Pancreas (tissue), 10 donors: ENCODE results near the gene COG4. TPM values are rescaled to one million over a fixed set of nuclear protein-coding genes. Genes with fewer than 3 reads are reported as not detected.
"Not testable (repeated sequence)": the region's sequence is repeated elsewhere in the genome, so short reads cannot be mapped to it uniquely, and the experiment has no call there.

ENCODE experiments used
- ATAC-seq, 4 donors: fragments of 200-7000 bp; cut with Tn5 transposase; one replicate each; pipeline versions ENCODE4 v1.8.0 to v1.9.1; 2020; ENCODE audit warnings: mild to moderate bottlenecking in 4 of 4, moderate library complexity in 4 of 4
- DNase-seq, 6 donors: peaks; one replicate each; pipeline ENCODE4 v3.0.0-alpha.2; 2020
- FAIRE-seq: peaks from 2 replicates; lab custom pipeline; 2012; peaks lifted over from hg19 to GRCh38; lab: Jason Lieb, UNC
- H3K27ac ChIP-seq, 4 donors: fragments of 200-600 bp; sonication (generic); 1 replicate in 3 of 4; 2 replicates in 1 of 4; pipeline versions ENCODE4 v1.5.0 to v1.8.0; 2020
- H3K27me3 ChIP-seq, 4 donors: fragments of 200-600 bp; one replicate each; pipeline ENCODE4 v1.8.0; 2021
- H3K36me3 ChIP-seq, 3 donors: fragments of 200-600 bp; sonication (generic) in 1 of 3; one replicate each; pipeline versions ENCODE4 v1.5.0 to v1.8.0; 2020 to 2021
- H3K4me1 ChIP-seq, 3 donors: fragments of 200-600 bp; one replicate each; pipeline ENCODE4 v1.8.0; 2021
- H3K4me3 ChIP-seq, 4 donors: fragments of 200-600 bp; sonication (generic) in 2 of 4; one replicate each; pipeline versions ENCODE4 v1.5.0 to v1.8.0; 2020 to 2021
- H3K9me3 ChIP-seq, 4 donors: fragments of 200-600 bp; one replicate each; pipeline ENCODE4 v1.8.0; 2021
- CTCF ChIP-seq, 4 donors: fragments of 200-600 bp; sonication (generic) in 3 of 4; IDR thresholded peaks; one replicate each; pipeline versions ENCODE4 v1.5.0 to v1.8.0; 2021; ENCODE audit warnings: antibody characterized with exemption in 4 of 4
- WGBS, 2 donors: extraction: QIAGEN DNeasy Blood & Tissue Kit; methylation state at CpG; one replicate each; pipeline ENCODE4 v1.1.7; 2013; 5-methylcytosine and 5-hydroxymethylcytosine counted together
- intact Hi-C, 3 donors: fragments of 100-400 bp; cut with DNase I; formaldehyde crosslinking; loops; one replicate each; pipeline versions ENCODE4 v1.11.1 to v1.14.2; 2022
- polyA plus RNA-seq, 2 donors: library from polyadenylated mRNA; stranded (reverse); fragments of 200-250 nt; gene quantifications; one replicate each; pipeline ENCODE4 v1.2.3, GENCODE V29; 2013
- total RNA-seq, 6 donors: library from RNA; stranded (reverse); fragmentation: NEBNext Ultra II Directional in 4 of 6; extraction: Animal tissue kit (Norgen Biotek cat#: 25700) in 4 of 6; gene quantifications; one replicate each; pipeline versions ENCODE4 v1.2.1 to v1.2.4, GENCODE V29; 2021 to 2023
- donor health status: healthy with polysubstance abuse.
- donor health status: DM: no; HTN: no; CAD: no; lungs with moderate emphysema.
- donor health status: DM: no; HTN: no; CAD: no.
- donor health status: control.
- donor health status: control.
- donor health status: Bipolar disorder and iron deficiency.
- donor health status: DM: yes; HTN: yes; CAD: no.
- donor health status: DM: no; HTN: no; CAD: no.
- donor health status: DM: no; HTN: no; CAD: no.
- donor health status: DM: yes; HTN: yes; CAD: no.

The COG4 gene
- total and polyA plus RNA-seq, 8 donors = 12.3 to 56.4 (median 19.3) TPM

- H3K36me3 ChIP-seq = peaks cover 0 to 77% (median 61%) of the 10 kb centered on the region in 3 donors
- H3K4me3 ChIP-seq = no peak overlapping the region
- no peak for TF ChIP-seq CTCF (IDR thresholded peaks at IDR 0.05)
- H3K4me1 ChIP-seq = no peaks in the 10 kb centered on the region
- no peaks in the 10 kb centered on the region for H3K27me3 ChIP-seq
- DNase-seq (no peak), ATAC-seq (no peak), FAIRE-seq (no peak)
- no peaks in the 10 kb centered on the region for H3K9me3 ChIP-seq
- intact Hi-C loops = no loop called here
- no peak overlapping the region for H3K27ac ChIP-seq
- 0 to 59% methylated on average over 1 of the region's 1 CpG for WGBS, 2 donors
Observed at GRCh38 chr16:70550082-70550481, 26.7 kb upstream of the COG4 start.

- Histone ChIP-seq H3K9me3 (no peaks in the 10 kb centered on the region), H3K27ac (no peak overlapping the region), H3K4me1 (no peaks in the 10 kb centered on the region), H3K36me3 (peaks cover 0 to 79% (median 60%) of the 10 kb centered on the region in 3 donors), H3K27me3 (no peaks in the 10 kb centered on the region), H3K4me3 (no peak overlapping the region)
- ATAC-seq (no peak), FAIRE-seq (no peak), DNase-seq (no peak)
- intact Hi-C loops = no loop called here
- WGBS, 2 donors = 77 to 83% methylated on average over 2 of the region's 2 CpGs
- no peak for TF ChIP-seq CTCF (IDR thresholded peaks at IDR 0.05)
Observed at GRCh38 chr16:70548936-70549335, 25.6 kb upstream of the COG4 start.

GRCh38 chr16:70544548-70544947 lies 21.2 kb upstream of the COG4 start:
- H3K27ac ChIP-seq = no peak overlapping the region
- FAIRE-seq (no peak), ATAC-seq (no peak), DNase-seq (no peak)
- TF ChIP-seq CTCF (IDR thresholded peaks at IDR 0.05) = no peak
- H3K9me3 ChIP-seq = no peaks in the 10 kb centered on the region
- H3K36me3 ChIP-seq = peaks cover 2 to 82% (median 53%) of the 10 kb centered on the region in 3 donors
- H3K27me3 ChIP-seq = no peaks in the 10 kb centered on the region
- no peaks in the 10 kb centered on the region for H3K4me1 ChIP-seq
- intact Hi-C loops = no loop called here
- no peak overlapping the region for H3K4me3 ChIP-seq
- WGBS, 2 donors = 68 to 74% methylated on average over 1 of the region's 1 CpG

GRCh38 chr16:70540994-70541393 lies 17.6 kb upstream of the COG4 start:
- no peak overlapping the region for H3K27ac ChIP-seq
- TF ChIP-seq CTCF (IDR thresholded peaks at IDR 0.05) = no peak
- H3K9me3 ChIP-seq = no peaks in the 10 kb centered on the region
- ATAC-seq = no peak
- 58 to 60% methylated on average over 3 of the region's 3 CpGs for WGBS, 2 donors
- H3K27me3 ChIP-seq = no peaks in the 10 kb centered on the region
- H3K36me3 ChIP-seq = peaks cover 9 to 89% (median 61%) of the 10 kb centered on the region in 3 donors
- H3K4me3 ChIP-seq = no peak overlapping the region
- DNase-seq = no peak
- H3K4me1 ChIP-seq = no peaks in the 10 kb centered on the region
- FAIRE-seq = no peak
- intact Hi-C loops = no loop called here

- intact Hi-C loops = loop anchor here in 2 of 3 donors (10.0 kb wide), 2 partner anchors 110 to 120 kb away; partner anchors contain the start of gene IL34 (in 1 of the 2)
- H3K27me3 ChIP-seq = no peaks in the 10 kb centered on the region
- FAIRE-seq (no peak), ATAC-seq (no peak), DNase-seq (no peak)
- no peaks in the 10 kb centered on the region for H3K9me3 ChIP-seq
- H3K4me1 ChIP-seq = no peaks in the 10 kb centered on the region
- no peak overlapping the region for H3K27ac ChIP-seq
- H3K36me3 ChIP-seq = peaks cover 14 to 90% (median 70%) of the 10 kb centered on the region in 3 donors
- H3K4me3 ChIP-seq = no peak overlapping the region
- WGBS, 2 donors = 77% methylated on average over 2 of the region's 2 CpGs
- TF ChIP-seq CTCF (IDR thresholded peaks at IDR 0.05) = no peak
Observed at GRCh38 chr16:70534971-70535370, 11.6 kb upstream of the COG4 start.

- ATAC-seq, H3K4me3 ChIP-seq, H3K9me3 ChIP-seq, H3K27ac ChIP-seq, H3K27me3 ChIP-seq, DNase-seq, FAIRE-seq: not testable (repeated sequence)
- peaks cover 7 to 24% (median 14%) of the 10 kb centered on the region in 3 donors for H3K4me1 ChIP-seq
- H3K36me3 ChIP-seq = peaks cover 4 to 76% (median 33%) of the 10 kb centered on the region in 3 donors
- 90 to 91% methylated on average over 5 to 6 of the region's 7 CpGs for WGBS, 2 donors
- intact Hi-C loops = loop anchor here in 2 of 3 donors (10.0 kb wide), 2 partner anchors 115 to 125 kb away; partner anchors contain the start of gene IL34 (in 1 of the 2)
Observed at GRCh38 chr16:70529954-70530353, 6.6 kb upstream of the COG4 start.
